ENCODE data around the gene SLC26A9.
A peak's percentile ranks its signal among the peaks of the same experiment; 100 is the strongest.

SLC26A9 gene

GRCh38 chr1:205979301-205979700, 36.0 kb upstream of the SLC26A9 start:
- no peak for DNase-seq (ENCODE audit: low read depth in 1 of 2, low spot score in 1 of 2)
- Histone ChIP-seq H3K4me3 (replicated peaks; ENCODE audit: insufficient read depth, low read length) (no peak overlapping the region), H3K27ac (replicated peaks) (no peak overlapping the region), H3K27me3 (ENCODE audit: insufficient read depth, poor library complexity, severe bottlenecking) (no peaks in the 10 kb centered on the region)
- TF ChIP-seq POLR2AphosphoS5 (IDR thresholded peaks at IDR 0.05; ENCODE audit: low read depth) (no peak), SPI1 (IDR thresholded peaks at IDR 0.05; ENCODE audit: borderline replicate concordance, low read depth) (no peak), CTCF (IDR thresholded peaks at IDR 0.05; ENCODE audit: insufficient read depth, low read length) (no peak), GABPA (IDR thresholded peaks at IDR 0.05; ENCODE audit: low read depth) (no peak)
- TF ChIP-seq, protein P1, sequence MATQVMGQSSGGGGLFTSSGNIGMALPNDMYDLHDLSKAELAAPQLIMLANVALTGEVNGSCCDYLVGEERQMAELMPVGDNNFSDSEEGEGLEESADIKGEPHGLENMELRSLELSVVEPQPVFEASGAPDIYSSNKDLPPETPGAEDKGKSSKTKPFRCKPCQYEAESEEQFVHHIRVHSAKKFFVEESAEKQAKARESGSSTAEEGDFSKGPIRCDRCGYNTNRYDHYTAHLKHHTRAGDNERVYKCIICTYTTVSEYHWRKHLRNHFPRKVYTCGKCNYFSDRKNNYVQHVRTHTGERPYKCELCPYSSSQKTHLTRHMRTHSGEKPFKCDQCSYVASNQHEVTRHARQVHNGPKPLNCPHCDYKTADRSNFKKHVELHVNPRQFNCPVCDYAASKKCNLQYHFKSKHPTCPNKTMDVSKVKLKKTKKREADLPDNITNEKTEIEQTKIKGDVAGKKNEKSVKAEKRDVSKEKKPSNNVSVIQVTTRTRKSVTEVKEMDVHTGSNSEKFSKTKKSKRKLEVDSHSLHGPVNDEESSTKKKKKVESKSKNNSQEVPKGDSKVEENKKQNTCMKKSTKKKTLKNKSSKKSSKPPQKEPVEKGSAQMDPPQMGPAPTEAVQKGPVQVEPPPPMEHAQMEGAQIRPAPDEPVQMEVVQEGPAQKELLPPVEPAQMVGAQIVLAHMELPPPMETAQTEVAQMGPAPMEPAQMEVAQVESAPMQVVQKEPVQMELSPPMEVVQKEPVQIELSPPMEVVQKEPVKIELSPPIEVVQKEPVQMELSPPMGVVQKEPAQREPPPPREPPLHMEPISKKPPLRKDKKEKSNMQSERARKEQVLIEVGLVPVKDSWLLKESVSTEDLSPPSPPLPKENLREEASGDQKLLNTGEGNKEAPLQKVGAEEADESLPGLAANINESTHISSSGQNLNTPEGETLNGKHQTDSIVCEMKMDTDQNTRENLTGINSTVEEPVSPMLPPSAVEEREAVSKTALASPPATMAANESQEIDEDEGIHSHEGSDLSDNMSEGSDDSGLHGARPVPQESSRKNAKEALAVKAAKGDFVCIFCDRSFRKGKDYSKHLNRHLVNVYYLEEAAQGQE (IDR thresholded peaks at IDR 0.05; ENCODE audit: insufficient replicate concordance, low read depth): no peak

GRCh38 chr1:205978676-205979075, 35.4 kb upstream of the SLC26A9 start:
- no peak for DNase-seq (ENCODE audit: low read depth in 1 of 2, low spot score in 1 of 2)
- Histone ChIP-seq H3K27me3 (ENCODE audit: insufficient read depth, poor library complexity, severe bottlenecking) (no peaks in the 10 kb centered on the region), H3K4me3 (replicated peaks; ENCODE audit: insufficient read depth, low read length) (no peak overlapping the region), H3K27ac (replicated peaks) (no peak overlapping the region)
- TF ChIP-seq SPI1 (IDR thresholded peaks at IDR 0.05; ENCODE audit: borderline replicate concordance, low read depth) (no peak), POLR2AphosphoS5 (IDR thresholded peaks at IDR 0.05; ENCODE audit: low read depth) (no peak), GABPA (IDR thresholded peaks at IDR 0.05; ENCODE audit: low read depth) (no peak), CTCF (IDR thresholded peaks at IDR 0.05; ENCODE audit: insufficient read depth, low read length) (no peak)
- TF ChIP-seq, protein P1 (IDR thresholded peaks at IDR 0.05; ENCODE audit: insufficient replicate concordance, low read depth): no peak

DNA sequence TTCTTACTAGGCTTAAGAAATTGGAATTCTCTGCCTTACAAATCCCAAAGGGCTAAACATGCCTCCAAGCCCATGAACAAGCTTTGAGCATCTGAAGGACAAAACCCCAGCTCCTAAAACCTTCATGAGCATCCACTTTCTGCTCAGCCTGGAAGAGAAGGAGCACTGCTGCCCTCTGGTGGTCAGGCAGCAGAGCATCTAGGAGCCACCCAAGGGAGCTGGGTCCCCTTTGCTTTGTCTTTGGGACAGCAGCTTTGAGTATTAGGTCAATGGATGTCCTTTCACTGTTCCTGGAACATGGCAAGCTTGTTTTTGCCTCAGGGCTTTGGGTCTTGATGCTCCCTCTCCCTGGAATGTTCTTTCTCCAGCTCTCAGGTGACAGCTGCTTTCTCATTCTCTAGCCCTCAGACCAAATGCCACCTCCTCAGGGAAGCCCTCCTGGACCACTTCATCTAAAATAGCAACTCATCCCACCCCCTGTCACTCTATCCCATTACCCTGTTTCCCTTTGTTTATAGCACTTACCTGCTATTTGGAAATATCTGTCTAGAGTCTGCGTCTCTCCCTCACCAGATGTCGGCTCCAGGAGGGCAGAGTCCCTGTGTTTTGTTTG, 34.3 kb upstream of the SLC26A9 start:
- no peak overlapping the region for H3K27ac ChIP-seq (replicated peaks)
- TF ChIP-seq, protein P1 (IDR thresholded peaks at IDR 0.05; ENCODE audit: insufficient replicate concordance, low read depth): no peak
- TF ChIP-seq POLR2AphosphoS5 (IDR thresholded peaks at IDR 0.05; ENCODE audit: low read depth) (peak; percentile 45; the same call in 1 of the 2 replicates), SPI1 (IDR thresholded peaks at IDR 0.05; ENCODE audit: borderline replicate concordance, low read depth) (no peak), GABPA (IDR thresholded peaks at IDR 0.05; ENCODE audit: low read depth) (no peak), CTCF (IDR thresholded peaks at IDR 0.05; ENCODE audit: insufficient read depth, low read length) (peak; percentile 98)

More for the DNA sequence above, 34.3 kb upstream of the SLC26A9 start:
- no peaks in the 10 kb centered on the region for H3K27me3 ChIP-seq (ENCODE audit: insufficient read depth, poor library complexity, severe bottlenecking)
- no peak overlapping the region for H3K4me3 ChIP-seq (replicated peaks; ENCODE audit: insufficient read depth, low read length)
- peak; percentile 59 to 75 for DNase-seq (ENCODE audit: low read depth in 1 of 2, low spot score in 1 of 2)

All from HL-60 (cell line).